HEK293 (cell line): Measurements from ENCODE around the gene DSCAM.

Experiments
- PRDM4 ChIP-seq: fragments of 450-650 bp; formaldehyde crosslinking; IDR thresholded peaks from 2 replicates; pipeline ENCODE4 v1.5.1; 2017; ENCODE audit warnings: missing biosample characterization, missing genetic modification characterization
- YY1 ChIP-seq: fragments of 450-650 bp; formaldehyde crosslinking; IDR thresholded peaks from 2 replicates; pipeline ENCODE4 v1.5.1; 2018; ENCODE audit warnings: missing biosample characterization, missing genetic modification characterization
- ZBTB44 ChIP-seq: fragments of 450-650 bp; IDR thresholded peaks from 2 replicates; pipeline ENCODE4 v1.5.1; 2018; ENCODE audit warnings: missing biosample characterization, mild to moderate bottlenecking, missing genetic modification characterization
- ZNF112 ChIP-seq: fragments of 450-650 bp; formaldehyde crosslinking; IDR thresholded peaks from 2 replicates; pipeline ENCODE4 v1.5.0; 2017; ENCODE audit warnings: missing biosample characterization, missing genetic modification characterization
- ZNF48 ChIP-seq: fragments of 450-650 bp; formaldehyde crosslinking; IDR thresholded peaks from 2 replicates; pipeline ENCODE4 v1.5.1; 2016; ENCODE audit warnings: missing biosample characterization, missing genetic modification characterization
- TF ChIP-seq, protein P1 (sequence below): fragments of 450-650 bp; formaldehyde crosslinking; IDR thresholded peaks from 2 replicates; pipeline ENCODE4 v1.5.1; 2016; ENCODE audit warnings: missing biosample characterization, missing genetic modification characterization

DNA sequence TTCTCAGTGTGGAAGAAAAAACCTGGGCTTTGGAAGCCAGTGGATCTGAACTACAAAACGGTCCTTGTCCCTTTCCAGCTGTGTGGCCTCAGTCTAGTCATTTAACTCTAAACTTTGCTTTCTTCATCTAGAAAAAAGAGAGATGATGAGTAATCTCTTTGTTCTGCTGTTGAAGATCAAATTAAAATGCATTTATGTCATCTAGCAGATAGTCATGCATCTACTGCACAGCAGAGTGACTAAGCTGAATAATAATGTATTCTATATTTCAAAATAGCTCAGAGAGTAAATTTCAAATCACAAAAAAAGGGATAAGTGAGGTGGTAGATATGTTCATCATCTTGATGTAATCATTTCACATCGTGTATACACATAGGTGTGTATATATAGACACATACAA, 473.2 kb downstream of the DSCAM start:
- no peak for TF ChIP-seq ZNF48
- TF ChIP-seq ZNF112, result no peak
- TF ChIP-seq PRDM4, result no peak
- no peak for TF ChIP-seq YY1 (tag by site-specific recombination)
- TF ChIP-seq, protein P1, sequence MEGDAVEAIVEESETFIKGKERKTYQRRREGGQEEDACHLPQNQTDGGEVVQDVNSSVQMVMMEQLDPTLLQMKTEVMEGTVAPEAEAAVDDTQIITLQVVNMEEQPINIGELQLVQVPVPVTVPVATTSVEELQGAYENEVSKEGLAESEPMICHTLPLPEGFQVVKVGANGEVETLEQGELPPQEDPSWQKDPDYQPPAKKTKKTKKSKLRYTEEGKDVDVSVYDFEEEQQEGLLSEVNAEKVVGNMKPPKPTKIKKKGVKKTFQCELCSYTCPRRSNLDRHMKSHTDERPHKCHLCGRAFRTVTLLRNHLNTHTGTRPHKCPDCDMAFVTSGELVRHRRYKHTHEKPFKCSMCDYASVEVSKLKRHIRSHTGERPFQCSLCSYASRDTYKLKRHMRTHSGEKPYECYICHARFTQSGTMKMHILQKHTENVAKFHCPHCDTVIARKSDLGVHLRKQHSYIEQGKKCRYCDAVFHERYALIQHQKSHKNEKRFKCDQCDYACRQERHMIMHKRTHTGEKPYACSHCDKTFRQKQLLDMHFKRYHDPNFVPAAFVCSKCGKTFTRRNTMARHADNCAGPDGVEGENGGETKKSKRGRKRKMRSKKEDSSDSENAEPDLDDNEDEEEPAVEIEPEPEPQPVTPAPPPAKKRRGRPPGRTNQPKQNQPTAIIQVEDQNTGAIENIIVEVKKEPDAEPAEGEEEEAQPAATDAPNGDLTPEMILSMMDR (tag by site-specific recombination), result no peak
- no peak for TF ChIP-seq ZBTB44 (tag by site-specific recombination)
